Prostate gland (tissue), 2 donors: ENCODE data around the gene KLF15. TPM values are rescaled to one million over a fixed set of nuclear protein-coding genes. Genes with fewer than 3 reads are reported as not detected.

ENCODE experiments used
- DNase-seq: peaks from one replicate; pipeline ENCODE4 v3.0.0-alpha.2; 2019; ENCODE audit warnings: low spot score
- H3K27ac ChIP-seq, 2 donors: fragments of 200-600 bp; sonication (generic); 2 replicates each; pipeline ENCODE4 v1.5.1; 2017 to 2019
- H3K27me3 ChIP-seq: fragments of 200-600 bp; sonication (generic); replicated peaks from 2 replicates; pipeline ENCODE4 v1.5.1; 2019; ENCODE audit not compliant: insufficient read depth
- H3K36me3 ChIP-seq, 2 donors: fragments of 200-600 bp; sonication (generic); 1 replicate in 1 of 2; 2 replicates in 1 of 2; pipeline versions ENCODE4 v1.5.1 to v1.8.1; 2017 to 2019
- H3K4me1 ChIP-seq: fragments of 200-600 bp; sonication (generic); replicated peaks from 2 replicates; pipeline ENCODE4 v1.5.1; 2019
- H3K4me3 ChIP-seq, 2 donors: fragments of 200-600 bp; sonication (generic); 2 replicates each; pipeline ENCODE4 v1.5.1; 2017 to 2019
- H3K9me3 ChIP-seq: fragments of 200-600 bp; sonication (generic); 2 replicates; pipeline ENCODE4 v1.5.1; 2017
- CTCF ChIP-seq, 4 experiments: fragments of 200-600 bp in 2 of 4; fragments of 450-650 bp in 2 of 4; sonication (generic) in 2 of 4; IDR thresholded peaks; 1 replicate in 3 of 4; 2 replicates in 1 of 4; pipeline ENCODE4 v1.5.1; 2016 to 2019; ENCODE audit warnings: antibody characterized with exemption in 4 of 4, mild to moderate bottlenecking in 2 of 4, moderate library complexity in 2 of 4
- POLR2A ChIP-seq: fragments of 450-650 bp; IDR thresholded peaks from one replicate; pipeline ENCODE4 v1.6.1; 2016; ENCODE audit warnings: antibody characterized with exemption, mild to moderate bottlenecking
- POLR2AphosphoS5 ChIP-seq: sonication (generic); formaldehyde crosslinking; IDR thresholded peaks from one replicate; pipeline ENCODE4 v1.6.1; 2017; ENCODE audit warnings: antibody characterized with exemption
- WGBS: methylation state at CpG from one replicate; pipeline ENCODE4 v1.1.5; 2018; 5-methylcytosine and 5-hydroxymethylcytosine counted together
- intact Hi-C: fragments of 100-400 bp; cut with DNase I; formaldehyde crosslinking; loops from one replicate; pipeline ENCODE4 v1.14.2; 2022
- total RNA-seq, 2 donors: library from RNA; depleted of rRNA; stranded (reverse); fragments of >200 nt; gene quantifications; one replicate each; pipeline ENCODE4 v1.1.0, GENCODE V29; 2016

KLF15 gene
- total RNA-seq, 2 donors from 2014 or later, result 52.7 to 72.6 TPM

- no peak overlapping the region for H3K4me3 ChIP-seq
- TF ChIP-seq CTCF (IDR thresholded peaks at IDR 0.05), result no peak
- no peak for TF ChIP-seq POLR2AphosphoS5
- TF ChIP-seq POLR2A, result no peak
- H3K27me3 ChIP-seq, result no peaks in the 10 kb centered on the region
- no peaks in the 10 kb centered on the region for H3K36me3 ChIP-seq
- peaks cover 4% of the 10 kb centered on the region for H3K4me1 ChIP-seq
- WGBS, result 40% methylated on average over 12 of the region's 12 CpGs
- H3K9me3 ChIP-seq, result no peaks in the 10 kb centered on the region
- H3K27ac ChIP-seq, result no peak overlapping the region
- intact Hi-C loops, result no loop called here
- no peak for DNase-seq
Measured at GRCh38 chr3:126316031-126316461, 41.2 kb downstream of the KLF15 start.

- no peak for DNase-seq
- WGBS, result 71% methylated on average over 11 of the region's 11 CpGs
- H3K27ac ChIP-seq, result no peak overlapping the region
Measured at GRCh38 chr3:126314790-126315658, 42.2 kb downstream of the KLF15 start.

GRCh38 chr3:126314305-126314789 lies 42.9 kb downstream of the KLF15 start:
- no peak overlapping the region for H3K27ac ChIP-seq
- intact Hi-C loops, result no loop called here

More at GRCh38 chr3:126314790-126315658, 42.2 kb downstream of the KLF15 start:
- intact Hi-C loops, result no loop called here
- no peak for TF ChIP-seq POLR2A
- TF ChIP-seq POLR2AphosphoS5, result no peak
- TF ChIP-seq CTCF (IDR thresholded peaks at IDR 0.05), result no peak
- Histone ChIP-seq H3K9me3 (no peaks in the 10 kb centered on the region), H3K4me1 (peaks cover 4% of the 10 kb centered on the region), H3K36me3 (no peaks in the 10 kb centered on the region), H3K4me3 (no peak overlapping the region), H3K27me3 (no peaks in the 10 kb centered on the region)

GRCh38 chr3:126313580-126314304 lies 43.5 kb downstream of the KLF15 start:
- Histone ChIP-seq H3K36me3 (no peaks in the 10 kb centered on the region), H3K9me3 (no peaks in the 10 kb centered on the region), H3K4me1 (peaks cover 4% of the 10 kb centered on the region), H3K27me3 (no peaks in the 10 kb centered on the region), H3K4me3 (no peak overlapping the region), H3K27ac (no peak overlapping the region)
- WGBS, result 78% methylated on average over 6 of the region's 6 CpGs
- DNase-seq, result no peak
- TF ChIP-seq POLR2AphosphoS5 (no peak), CTCF (IDR thresholded peaks at IDR 0.05) (no peak), POLR2A (no peak)
- intact Hi-C loops, result no loop called here

More at GRCh38 chr3:126314305-126314789, 42.9 kb downstream of the KLF15 start:
- H3K36me3 ChIP-seq, result no peaks in the 10 kb centered on the region
- TF ChIP-seq POLR2A, result no peak
- no peak for TF ChIP-seq POLR2AphosphoS5
- TF ChIP-seq CTCF (IDR thresholded peaks at IDR 0.05), result no peak
- no peaks in the 10 kb centered on the region for H3K9me3 ChIP-seq
- 59% methylated on average over 4 of the region's 4 CpGs for WGBS
- DNase-seq, result no peak
- no peak overlapping the region for H3K4me3 ChIP-seq
- H3K27me3 ChIP-seq, result no peaks in the 10 kb centered on the region
- peaks cover 4% of the 10 kb centered on the region for H3K4me1 ChIP-seq
